GM19099 (cell line): ENCODE data around the gene SERPINB2.

ENCODE experiments used
- POLR2A ChIP-seq: IDR thresholded peaks from 3 replicates; pipeline ENCODE4 v1.6.1; 2011; ENCODE audit warnings: low read depth; ENCODE audit not compliant: insufficient read length; ENCODE audit errors: extremely low read depth

Gene SERPINB2, protein sequence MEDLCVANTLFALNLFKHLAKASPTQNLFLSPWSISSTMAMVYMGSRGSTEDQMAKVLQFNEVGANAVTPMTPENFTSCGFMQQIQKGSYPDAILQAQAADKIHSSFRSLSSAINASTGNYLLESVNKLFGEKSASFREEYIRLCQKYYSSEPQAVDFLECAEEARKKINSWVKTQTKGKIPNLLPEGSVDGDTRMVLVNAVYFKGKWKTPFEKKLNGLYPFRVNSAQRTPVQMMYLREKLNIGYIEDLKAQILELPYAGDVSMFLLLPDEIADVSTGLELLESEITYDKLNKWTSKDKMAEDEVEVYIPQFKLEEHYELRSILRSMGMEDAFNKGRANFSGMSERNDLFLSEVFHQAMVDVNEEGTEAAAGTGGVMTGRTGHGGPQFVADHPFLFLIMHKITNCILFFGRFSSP

DNA sequence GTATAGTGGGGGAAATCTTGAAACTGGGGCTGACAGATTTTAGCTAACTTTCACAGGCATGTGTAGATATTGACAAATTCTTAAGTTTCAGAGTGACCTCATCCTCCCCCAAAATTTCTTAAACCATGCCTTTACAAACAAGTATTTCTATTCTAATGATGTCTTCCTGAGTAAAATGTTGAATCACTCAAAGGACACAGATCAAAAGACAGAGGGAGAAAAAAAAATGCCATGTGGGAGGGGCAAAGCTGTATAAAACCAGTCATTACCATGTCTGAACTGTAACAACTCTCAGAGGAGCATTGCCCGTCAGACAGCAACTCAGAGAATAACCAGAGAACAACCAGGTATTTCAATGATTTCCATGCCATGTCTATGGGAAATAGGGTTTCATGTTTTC, at the start of gene SERPINB2:
SERPINB2 (plus strand) TSS at position 282 of the 400 bp plus-strand sequence. CDS start 3,740 bp downstream, outside the sequence.
- no peak for TF ChIP-seq POLR2A

DNA sequence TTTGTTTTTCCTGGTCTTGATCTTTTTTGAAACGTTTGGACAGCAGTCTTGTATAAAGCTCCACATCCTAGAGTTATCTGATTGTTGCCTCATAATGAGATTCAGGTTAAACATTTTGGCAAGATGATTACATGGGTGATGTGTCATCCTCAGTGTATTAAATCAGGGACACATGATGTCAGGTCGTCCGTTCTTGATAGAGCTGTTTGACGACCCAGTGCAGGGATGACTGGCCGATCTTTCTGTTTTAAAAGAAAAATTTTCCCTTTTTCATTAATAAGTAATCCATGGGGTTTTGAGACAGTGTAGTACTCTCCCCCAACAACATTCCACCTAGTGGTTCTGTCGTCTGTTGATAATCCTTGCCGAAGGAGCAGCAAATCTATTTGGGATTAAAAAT, 44.5 kb upstream of the SERPINB2 start:
- TF ChIP-seq POLR2A: no peak

DNA sequence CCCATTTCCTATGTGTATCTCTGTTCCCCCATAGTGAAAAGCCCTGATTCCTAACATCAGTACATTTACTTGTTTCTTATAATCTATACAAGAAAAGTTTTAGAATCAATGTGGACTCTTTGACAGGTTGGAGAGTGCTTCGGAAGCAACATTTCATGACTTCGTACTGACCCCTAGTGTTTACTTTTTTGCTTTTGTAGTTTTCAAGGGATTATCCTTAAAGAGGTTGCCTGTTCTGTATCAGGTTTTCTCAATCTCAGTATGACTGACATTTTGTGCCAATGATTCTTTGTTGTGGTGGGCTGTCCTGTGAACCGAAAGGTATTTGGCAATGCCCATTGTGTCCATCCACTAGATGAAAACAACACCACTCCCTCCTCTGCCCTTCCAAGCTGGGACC, 43.3 kb upstream of the SERPINB2 start:
- no peak for TF ChIP-seq POLR2A

DNA sequence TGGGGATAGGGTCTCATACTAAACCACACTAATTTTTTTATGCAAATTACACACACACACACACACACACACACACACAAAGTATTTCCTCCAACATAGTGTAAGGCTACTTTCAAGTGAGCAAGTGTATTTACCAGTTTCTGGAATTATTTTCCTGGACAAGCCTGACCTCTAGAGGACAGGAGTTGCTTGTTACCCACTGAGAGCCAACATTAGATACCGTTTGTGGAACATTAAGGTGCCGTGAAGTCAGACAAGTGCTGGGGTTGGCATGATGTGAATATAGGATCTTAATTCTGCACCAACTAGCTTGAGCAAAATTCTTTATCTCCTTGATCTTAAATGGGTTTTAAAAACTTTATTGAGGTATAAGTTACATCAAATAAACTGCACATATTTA, 39.3 kb upstream of the SERPINB2 start:
- no peak for TF ChIP-seq POLR2A

DNA sequence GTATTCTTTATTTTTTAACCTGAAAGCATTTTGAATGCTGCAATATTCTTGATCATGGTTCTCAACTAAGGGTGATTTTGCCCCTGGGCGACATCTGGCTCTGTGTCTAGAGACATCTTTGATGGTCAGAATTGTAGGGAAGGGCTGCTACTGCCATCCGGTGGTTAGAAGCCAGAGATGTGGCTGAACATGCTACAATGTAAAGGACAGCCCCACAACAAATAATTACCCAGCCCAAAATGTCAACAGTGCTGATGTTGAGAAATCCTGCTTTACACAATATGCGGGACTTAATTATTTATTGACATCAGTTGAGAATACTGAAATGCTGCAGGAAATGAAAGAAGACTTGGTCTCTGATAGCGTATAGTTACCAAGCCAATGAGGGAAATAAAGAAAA, 37.5 kb upstream of the SERPINB2 start:
- TF ChIP-seq POLR2A: no peak

DNA sequence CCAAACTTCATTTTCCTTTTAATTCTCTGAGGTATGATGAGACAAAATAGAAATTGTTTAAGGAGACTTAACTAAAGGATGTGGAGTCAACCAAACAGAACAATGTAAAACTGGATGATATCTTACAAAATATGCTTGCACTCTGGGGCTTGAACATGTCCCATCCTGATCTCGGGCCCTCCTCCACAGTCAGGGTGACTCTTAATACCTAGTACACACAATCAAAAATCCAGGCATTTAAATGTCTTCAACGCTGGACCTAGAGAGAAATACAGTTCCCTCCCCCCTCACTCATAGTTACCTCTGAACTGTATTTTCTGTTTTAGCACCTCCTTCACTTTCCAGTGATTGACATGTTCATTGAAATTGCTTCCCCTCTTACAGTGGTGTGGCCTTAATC, 36.9 kb upstream of the SERPINB2 start:
- no peak for TF ChIP-seq POLR2A

DNA sequence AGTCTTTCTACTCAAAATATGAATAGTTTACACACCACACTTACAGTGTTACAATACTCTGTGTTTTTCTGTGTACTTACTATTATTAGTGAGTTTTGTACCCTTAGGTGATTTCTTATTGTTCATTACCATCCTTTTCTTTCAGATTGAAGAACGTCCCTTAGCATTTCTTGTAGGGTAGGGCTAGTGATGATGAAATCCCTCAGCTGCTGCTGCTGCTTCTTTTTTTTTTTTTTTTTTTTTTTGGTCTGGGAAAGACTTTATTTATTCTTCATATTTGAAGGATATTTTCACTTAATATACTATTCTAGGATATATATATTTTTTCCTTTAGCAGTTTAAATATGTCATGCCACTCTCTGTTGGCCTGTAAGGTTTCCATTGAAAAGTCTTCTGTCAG, 29.0 kb upstream of the SERPINB2 start:
- TF ChIP-seq POLR2A: no peak

DNA sequence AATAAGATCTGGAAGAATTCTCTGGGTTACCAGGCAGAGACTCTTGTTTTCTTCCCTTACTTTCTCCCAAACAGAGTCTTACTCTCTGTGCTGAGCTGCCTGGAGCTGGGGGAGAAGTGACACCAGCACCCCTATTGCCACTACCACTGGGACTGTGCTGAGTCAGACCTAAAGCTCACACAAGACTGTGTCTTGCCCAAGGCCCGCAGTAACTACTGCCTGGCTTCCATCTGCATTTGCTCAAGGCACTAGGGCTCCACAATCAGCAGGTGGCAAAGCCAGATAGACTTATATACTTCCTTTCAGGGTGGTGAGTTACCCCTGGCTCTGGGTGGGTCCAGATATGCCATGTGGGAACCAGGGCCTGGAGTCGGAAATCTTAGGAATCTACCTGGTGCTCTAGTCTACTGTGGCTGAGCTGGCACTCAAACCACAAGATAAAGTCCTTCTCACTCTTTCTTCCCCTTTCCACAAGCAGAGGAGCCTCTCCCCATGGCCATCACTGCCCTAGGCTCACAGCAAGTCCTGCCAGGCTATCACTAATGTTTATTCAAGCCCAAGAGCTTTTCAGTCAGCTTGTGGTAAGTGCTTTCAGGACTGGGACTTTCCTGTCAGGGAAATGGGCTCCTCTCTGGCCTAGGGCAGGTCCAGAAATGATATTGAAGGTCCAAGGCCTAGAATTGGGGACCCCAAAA, 27.6 kb upstream of the SERPINB2 start:
- no peak for TF ChIP-seq POLR2A

DNA sequence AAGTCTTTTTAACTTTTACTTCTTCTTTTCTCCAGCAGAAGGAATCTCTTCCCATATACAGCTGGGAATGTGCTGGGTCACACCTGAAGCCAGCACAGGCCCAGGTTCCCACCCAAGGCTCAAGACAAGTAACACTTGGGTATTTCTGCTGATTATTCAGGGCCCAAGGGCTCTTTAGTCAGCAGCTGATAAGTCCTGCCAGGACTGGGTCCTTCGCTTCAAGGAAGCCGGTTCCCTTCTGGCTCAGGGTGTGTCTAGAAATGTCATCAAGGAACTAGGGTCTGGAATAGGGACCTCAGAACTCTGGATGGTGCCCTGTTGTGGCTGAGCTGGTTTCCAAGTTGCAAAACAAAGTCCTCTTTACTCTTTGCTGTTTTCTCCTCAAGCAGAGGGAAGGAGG, 27.0 kb upstream of the SERPINB2 start:
- TF ChIP-seq POLR2A: no peak

DNA sequence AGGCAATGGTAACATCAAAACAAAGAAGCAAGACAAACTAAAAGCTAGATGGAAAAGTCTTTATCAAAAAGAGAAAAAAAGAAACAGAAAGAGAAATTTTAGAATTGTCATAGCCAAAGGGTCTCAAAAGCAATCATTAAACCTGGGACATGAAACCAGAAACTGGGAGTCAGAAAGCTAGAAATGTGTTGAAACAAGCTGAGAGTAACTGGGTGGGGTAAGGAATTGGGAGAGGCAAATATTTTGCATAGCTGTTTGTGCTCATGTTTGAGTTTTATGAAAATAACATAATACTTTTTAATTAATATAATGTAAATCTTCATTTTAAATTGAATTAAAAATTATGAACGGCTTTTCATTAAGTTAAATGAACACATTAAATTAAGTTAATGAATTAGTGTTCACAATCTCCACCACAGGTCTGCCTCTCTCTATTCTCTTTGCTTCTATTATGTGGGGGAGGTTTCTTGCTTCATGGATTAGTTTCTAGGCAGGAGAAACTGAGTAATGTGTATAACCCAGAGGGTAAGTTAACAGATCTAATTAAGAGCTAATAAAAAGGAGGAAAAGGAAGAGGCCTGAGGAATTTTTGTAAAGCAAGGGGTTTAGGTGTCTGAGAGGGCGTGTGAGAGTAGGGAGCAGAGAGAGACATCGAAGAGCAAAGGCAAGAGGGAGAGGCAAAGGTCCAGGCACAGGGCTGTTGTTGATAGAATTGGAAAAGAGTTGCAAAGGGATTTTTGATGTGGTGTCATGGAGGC, 20.0 kb upstream of the SERPINB2 start:
- TF ChIP-seq POLR2A: no peak

DNA sequence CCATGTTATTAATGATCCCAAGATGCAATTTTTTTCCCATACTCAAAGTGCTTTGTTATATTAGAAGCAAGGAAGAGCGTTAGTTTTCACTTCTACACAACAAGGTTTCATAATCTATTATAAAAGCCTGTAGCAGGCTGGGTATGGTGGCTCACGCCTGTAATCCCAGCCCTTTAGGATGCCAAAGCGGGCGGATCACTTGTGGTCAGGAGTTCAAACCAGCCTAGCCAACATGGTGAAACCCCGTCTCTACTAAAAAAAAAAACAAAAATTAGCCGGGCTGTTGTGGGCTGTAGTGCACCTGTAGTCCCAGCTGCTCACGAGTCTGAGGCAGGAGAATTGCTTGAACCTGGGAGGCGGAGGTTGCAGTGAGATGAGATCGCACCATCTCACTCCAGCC, 19.0 kb upstream of the SERPINB2 start:
- TF ChIP-seq POLR2A: no peak

DNA sequence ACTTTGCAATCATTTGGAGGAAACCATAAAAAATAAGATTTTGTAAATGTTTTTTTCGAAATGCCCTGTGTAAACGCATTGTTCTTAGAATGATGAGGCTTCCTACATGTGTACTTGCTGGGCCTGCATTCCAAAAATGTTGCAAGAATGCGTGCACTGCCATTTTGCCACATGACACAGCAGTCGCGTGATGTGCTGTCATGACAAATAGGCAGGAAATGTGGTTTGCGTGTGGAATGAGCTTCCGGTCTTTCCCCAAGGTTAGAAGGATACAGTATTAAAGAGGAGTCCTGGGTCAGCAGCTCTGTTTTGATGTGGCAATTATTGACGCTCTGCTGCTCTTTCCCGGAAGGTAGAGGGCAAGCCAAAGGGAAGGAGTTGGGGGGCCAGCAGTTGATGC, 18.1 kb upstream of the SERPINB2 start:
- no peak for TF ChIP-seq POLR2A

DNA sequence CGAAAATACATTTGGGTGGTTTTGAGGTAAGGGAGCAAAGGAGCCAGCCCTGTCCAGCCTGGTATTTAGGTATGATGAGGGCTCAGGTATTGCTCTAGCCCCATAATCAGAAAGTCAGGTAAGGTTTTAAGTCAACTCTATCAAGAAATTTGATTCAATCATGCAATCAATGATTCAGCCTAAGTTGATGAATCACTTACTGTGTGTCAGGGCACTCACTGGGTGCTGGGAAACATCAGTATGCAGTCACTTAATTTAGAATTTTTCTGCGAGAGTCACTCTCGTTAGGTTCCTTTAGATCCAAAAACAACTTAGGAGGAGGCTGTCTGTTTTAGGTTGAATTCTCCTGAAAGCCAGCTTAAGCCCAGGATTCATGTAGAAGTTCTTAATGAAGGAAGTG, 17.7 kb upstream of the SERPINB2 start:
- TF ChIP-seq POLR2A: no peak

DNA sequence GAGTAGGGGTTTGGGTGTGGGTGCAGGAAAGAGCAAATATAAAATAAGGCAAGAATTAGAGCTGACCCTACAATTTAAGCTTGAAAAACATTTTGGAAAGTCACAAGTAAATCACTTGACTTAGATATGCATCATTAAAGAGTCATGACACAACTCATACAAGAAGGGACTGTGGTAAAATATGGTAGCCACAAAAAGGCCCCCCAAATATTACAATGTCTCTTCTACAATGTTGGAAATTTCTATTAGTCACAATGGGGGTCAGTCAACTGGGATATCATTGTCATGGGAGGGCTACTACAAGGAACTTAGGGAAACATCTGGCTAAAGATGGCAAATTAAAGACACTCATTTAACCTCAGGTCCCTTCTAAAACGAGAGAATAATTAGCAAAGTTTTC, 15.7 kb upstream of the SERPINB2 start:
- TF ChIP-seq POLR2A: no peak

DNA sequence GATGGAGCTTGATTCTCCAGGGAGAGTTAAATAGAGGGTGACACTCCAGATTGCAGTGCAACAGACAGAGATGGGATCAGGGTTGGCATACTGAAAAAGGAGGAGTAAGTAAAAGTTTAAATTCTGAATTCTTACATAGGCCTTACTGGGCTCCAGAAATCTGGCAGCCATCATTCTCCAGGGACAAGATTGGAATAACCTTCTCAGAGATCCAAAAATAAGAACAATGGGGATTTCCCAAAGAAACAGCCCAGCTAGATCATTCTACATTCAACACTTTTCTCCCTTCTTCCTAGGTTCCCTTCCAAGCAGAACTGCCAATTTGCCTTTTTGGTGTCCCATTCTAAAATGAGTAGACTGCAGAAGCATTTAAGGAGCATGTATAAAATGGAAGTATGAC, 14.9 kb upstream of the SERPINB2 start:
- no peak for TF ChIP-seq POLR2A

DNA sequence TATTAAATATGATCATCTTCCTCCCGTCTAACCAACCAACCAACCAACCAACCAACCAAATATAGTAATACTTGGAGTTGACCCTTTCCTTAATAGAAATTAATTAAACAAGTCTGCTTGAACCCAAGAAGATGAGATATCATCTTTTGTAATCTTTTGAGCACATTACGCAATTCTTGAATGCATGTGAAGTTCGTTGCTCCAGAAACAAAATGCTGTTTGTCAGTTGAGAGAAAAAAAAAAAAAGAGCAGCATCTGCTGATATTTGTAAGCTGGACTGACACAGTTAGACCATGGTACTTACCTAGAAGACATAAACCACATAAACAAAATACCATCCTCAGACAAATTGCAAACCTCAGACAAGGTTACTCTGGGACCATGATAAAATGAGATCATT, 9.2 kb upstream of the SERPINB2 start:
- no peak for TF ChIP-seq POLR2A
